ENCODE measurements around the gene HIRA. TPM values are rescaled to one million over a fixed set of nuclear protein-coding genes. Genes with fewer than 3 reads are reported as not detected.

The HIRA gene
- total and polyA plus RNA-seq, 9 of the 15 experiments (the other 6 are each of a cell fraction or from before 2014, with no cell fraction given), result 0.96 to 132 (median 58.4) TPM

GRCh38 chr22:19349778-19350475, 81.6 kb downstream of the HIRA start (continued):
- no peak for TF ChIP-seq CHD7 (IDR thresholded peaks at IDR 0.05; ENCODE audit: low read depth, low read length)
- TF ChIP-seq POLR2AphosphoS5 (IDR thresholded peaks at IDR 0.05; ENCODE audit: control insufficient read depth, insufficient read depth, low read depth, low read length), result 0 out of 2 replicates have a peak, but pooled peaks have one; percentile 17
- TF ChIP-seq, protein P1, sequence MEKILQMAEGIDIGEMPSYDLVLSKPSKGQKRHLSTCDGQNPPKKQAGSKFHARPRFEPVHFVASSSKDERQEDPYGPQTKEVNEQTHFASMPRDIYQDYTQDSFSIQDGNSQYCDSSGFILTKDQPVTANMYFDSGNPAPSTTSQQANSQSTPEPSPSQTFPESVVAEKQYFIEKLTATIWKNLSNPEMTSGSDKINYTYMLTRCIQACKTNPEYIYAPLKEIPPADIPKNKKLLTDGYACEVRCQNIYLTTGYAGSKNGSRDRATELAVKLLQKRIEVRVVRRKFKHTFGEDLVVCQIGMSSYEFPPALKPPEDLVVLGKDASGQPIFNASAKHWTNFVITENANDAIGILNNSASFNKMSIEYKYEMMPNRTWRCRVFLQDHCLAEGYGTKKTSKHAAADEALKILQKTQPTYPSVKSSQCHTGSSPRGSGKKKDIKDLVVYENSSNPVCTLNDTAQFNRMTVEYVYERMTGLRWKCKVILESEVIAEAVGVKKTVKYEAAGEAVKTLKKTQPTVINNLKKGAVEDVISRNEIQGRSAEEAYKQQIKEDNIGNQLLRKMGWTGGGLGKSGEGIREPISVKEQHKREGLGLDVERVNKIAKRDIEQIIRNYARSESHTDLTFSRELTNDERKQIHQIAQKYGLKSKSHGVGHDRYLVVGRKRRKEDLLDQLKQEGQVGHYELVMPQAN (IDR thresholded peaks at IDR 0.05; ENCODE audit: borderline replicate concordance), result 0 out of 2 replicates have a peak, but pooled peaks have one; percentile 23
- TF ChIP-seq NFE2L1 (tag; IDR thresholded peaks at IDR 0.05; ENCODE audit: borderline replicate concordance, low read depth), result no peak
- TF ChIP-seq POLR2A (conservative IDR thresholded peaks at IDR 0.05), result peak; percentile 43; the same call in 1 of the 2 replicates
- peak; percentile 39; the same call in 1 of the 2 replicates for TF ChIP-seq ZNF12 (CRISPR knock-in tag; IDR thresholded peaks at IDR 0.05)
- TF ChIP-seq ZBTB8A (IDR thresholded peaks at IDR 0.05; ENCODE audit: partially characterized antibody), result no peak
- no peak for TF ChIP-seq MNT (conservative IDR thresholded peaks at IDR 0.05)
- no peak for TF ChIP-seq ZNF77 (CRISPR knock-in tag; IDR thresholded peaks at IDR 0.05)
- TF ChIP-seq ZNF644 (tag; IDR thresholded peaks at IDR 0.05; ENCODE audit: low read depth), result no peak
- TF ChIP-seq TOE1 (IDR thresholded peaks at IDR 0.05; ENCODE audit: borderline replicate concordance), result no peak
- 0 out of 2 replicates have a peak, but pooled peaks have one; percentile 50 for TF ChIP-seq TOE1 (CRISPR knock-in tag; IDR thresholded peaks at IDR 0.05; ENCODE audit: borderline replicate concordance, low read depth)
